ENCODE results near the gene PTPRT. TPM values are rescaled to one million over a fixed set of nuclear protein-coding genes. Genes with fewer than 3 reads are reported as not detected.

Gene PTPRT
- total and polyA plus RNA-seq, 10 of the 15 experiments (the other 5 are each of a cell fraction or from before 2014, with no cell fraction given) = not detected

- no peak for TF ChIP-seq JUNB (IDR thresholded peaks at IDR 0.05)
- no peak for TF ChIP-seq ESRRA (IDR thresholded peaks at IDR 0.05; ENCODE audit: low read length)
- no peak for TF ChIP-seq BCL11A (IDR thresholded peaks at IDR 0.05; ENCODE audit: low read depth, low read length)
- TF ChIP-seq ZBTB11 (CRISPR knock-in tag; IDR thresholded peaks at IDR 0.05) = no peak
These were observed 270.4 kb downstream of the PTPRT start (continued) for GRCh38 chr20:42919316-42919715.

- Histone ChIP-seq H3K27me3 (replicated peaks in 1 of 2; ENCODE audit: control insufficient read depth in 2 of 2, insufficient read depth in 2 of 2, low read length in 1 of 2) (no peaks in the 10 kb centered on the region), H3K9me3 (replicated peaks; ENCODE audit: control insufficient read depth, insufficient read depth, low read length) (no peaks in the 10 kb centered on the region), H3K79me2 (ENCODE audit: control insufficient read depth, insufficient read depth, low read length) (no peaks in the 10 kb centered on the region), H3K27ac (ENCODE audit: control insufficient read depth, insufficient read depth) (no peak overlapping the region), H2AFZ (ENCODE audit: control insufficient read depth, low read depth, low read length) (no peak overlapping the region), H3K9ac (ENCODE audit: control insufficient read depth, insufficient read depth, low read length) (no peak overlapping the region), H3K4me1 (ENCODE audit: control insufficient read depth, insufficient read depth, low read length) (no peaks in the 10 kb centered on the region), H3K36me3 (ENCODE audit: control insufficient read depth in 2 of 2, insufficient read depth in 2 of 2, low read length in 1 of 2) (no peaks in the 10 kb centered on the region), H4K20me1 (ENCODE audit: control insufficient read depth, insufficient read depth) (no peaks in the 10 kb centered on the region), H3K4me3 (no peak overlapping the region), H3K4me2 (ENCODE audit: control insufficient read depth, insufficient read depth) (no peak overlapping the region)
- no TSS peak for BruUV-seq (replicated peaks)
- ChIA-PET POLR2A (no interaction called here), SMC1A (ENCODE audit: uncharacterized antibody, unreplicated experiment) (no interaction called here), CTCF (no interaction called here), RAD21 (ENCODE audit: unreplicated experiment) (no interaction called here)
- in situ Hi-C loops (cut with MboI) = no loop called here
- FAIRE-seq (no peak), ATAC-seq (no peak), DNase-seq (ENCODE audit: low read depth, low spot score) (no peak)
- WGBS (ENCODE audit: insufficient coverage, insufficient replicate concordance, low lambda C conversion rate, missing lambda C conversion rate) = 22% methylated on average over 8 of the region's 8 CpGs
- intact Hi-C loops (cut with micrococcal nuclease; ENCODE audit: unreplicated experiment) = no loop called here
- TF ChIP-seq CUX1 (IDR thresholded peaks at IDR 0.05; ENCODE audit: insufficient replicate concordance, low read depth, low read length) = no peak
- TF ChIP-seq NR2F1 (conservative IDR thresholded peaks at IDR 0.05) = no peak
- no peak for TF ChIP-seq MAX (IDR thresholded peaks at IDR 0.05; ENCODE audit: low read depth, low read length)
- TF ChIP-seq CHD2 (IDR thresholded peaks at IDR 0.05; ENCODE audit: borderline replicate concordance, low read depth, low read length) = no peak
- no peak for TF ChIP-seq EP300 (IDR thresholded peaks at IDR 0.05; ENCODE audit: borderline replicate concordance in 1 of 2, control insufficient read depth in 1 of 2, low read depth in 2 of 2, low read length in 2 of 2)
- no peak for TF ChIP-seq YBX1 (IDR thresholded peaks at IDR 0.05)
- no peak for TF ChIP-seq TCF3 (IDR thresholded peaks at IDR 0.05; ENCODE audit: borderline replicate concordance, insufficient read depth, low read depth, low read length)
- no peak for TF ChIP-seq ATF2 (IDR thresholded peaks at IDR 0.05; ENCODE audit: low read length)
- no peak for TF ChIP-seq SMAD5 (IDR thresholded peaks at IDR 0.05; ENCODE audit: low read depth)
- no peak for TF ChIP-seq NFYB (IDR thresholded peaks at IDR 0.05; ENCODE audit: insufficient read depth, low read depth, low read length)
These were observed 274.6 kb downstream of the PTPRT start for GRCh38 chr20:42915081-42915480.
